Measurements from ENCODE around the gene TSPAN5. TPM values are rescaled to one million over a fixed set of nuclear protein-coding genes. Genes with fewer than 3 reads are reported as not detected.
A peak's percentile ranks its signal among the peaks of the same experiment; 100 is the strongest.

TSPAN5 gene
- total and polyA plus RNA-seq, 3 experiments from 2014 or later, result 15.9 to 29.7 (median 16.7) TPM

- Mint-ChIP-seq H3K27ac (peak overlapping the region in 1 of 8 donors; percentile 7), H3K27me3 (no peaks in the 10 kb centered on the region), H3K4me3 (no peak overlapping the region), H3K9me3 (no peaks in the 10 kb centered on the region), H3K4me1 (peaks cover 7 to 12% (median 11%) of the 10 kb centered on the region in 3 donors), H3K36me3 (peaks cover 23 to 39% (median 25%) of the 10 kb centered on the region in 3 donors)
- no peaks in the 10 kb centered on the region for H3K4me1 ChIP-seq (ENCODE audit: insufficient read depth, low read length)
- H3K36me3 ChIP-seq (ENCODE audit: insufficient read depth, low read length), result no peaks in the 10 kb centered on the region
- ChIA-PET POLR2A (no interaction called here), CTCF (no interaction called here)
- no peak overlapping the region for H3K4me3 ChIP-seq (ENCODE audit: low read length)
- DNase-seq, result no peak
- H3K27me3 ChIP-seq (ENCODE audit: insufficient read depth, low read length, poor library complexity, severe bottlenecking), result no peaks in the 10 kb centered on the region
- no peaks in the 10 kb centered on the region for H3K9me3 ChIP-seq (ENCODE audit: low read length)
- no peak overlapping the region for H3K27ac ChIP-seq (ENCODE audit: low read depth, low read length)
These were observed 157.0 kb downstream of the TSPAN5 start for GRCh38 chr4:98501383-98501782.

DNA sequence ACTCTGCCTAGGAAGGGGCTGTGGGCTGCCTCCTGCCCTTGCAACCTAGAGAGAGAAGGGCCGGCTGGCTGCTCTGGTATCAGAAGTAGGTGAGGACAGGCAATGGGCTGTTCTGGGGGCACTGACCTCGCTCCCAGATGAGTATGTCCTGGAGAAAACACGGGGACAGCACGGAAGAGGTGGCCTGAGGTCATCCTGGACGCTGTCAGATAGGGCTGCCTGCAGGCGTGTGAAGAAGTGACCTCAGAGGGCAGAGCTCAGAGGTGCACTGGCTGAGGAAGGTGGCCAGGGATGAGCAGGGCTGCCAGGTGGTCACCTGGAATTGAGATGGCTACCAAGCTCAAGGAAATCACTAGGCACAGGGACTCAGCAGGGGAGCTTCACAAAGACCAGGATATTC lies 159.6 kb downstream of the TSPAN5 start:
- H3K27ac Mint-ChIP-seq, result peak overlapping the region in 3 of 8 donors; percentile 4 to 76 (median 69)
- no peak for DNase-seq
- H3K9me3 ChIP-seq (ENCODE audit: low read length), result no peaks in the 10 kb centered on the region
- H3K4me1 ChIP-seq (ENCODE audit: insufficient read depth, low read length), result no peaks in the 10 kb centered on the region
- no peaks in the 10 kb centered on the region for H3K36me3 ChIP-seq (ENCODE audit: insufficient read depth, low read length)
- H3K27me3 Mint-ChIP-seq, result no peaks in the 10 kb centered on the region
- ChIA-PET POLR2A (no interaction called here), CTCF (no interaction called here)
- no peak overlapping the region for H3K4me3 ChIP-seq (ENCODE audit: low read length)
- H3K27ac ChIP-seq (ENCODE audit: low read depth, low read length), result no peak overlapping the region
- no peaks in the 10 kb centered on the region for H3K9me3 Mint-ChIP-seq
- H3K27me3 ChIP-seq (ENCODE audit: insufficient read depth, low read length, poor library complexity, severe bottlenecking), result no peaks in the 10 kb centered on the region
- H3K36me3 Mint-ChIP-seq, result peaks cover 14 to 27% (median 16%) of the 10 kb centered on the region in 3 donors
- H3K4me1 Mint-ChIP-seq, result peaks cover 9 to 20% (median 12%) of the 10 kb centered on the region in 3 donors
- no peak overlapping the region for H3K4me3 Mint-ChIP-seq

GRCh38 chr4:98496152-98496845 lies 162.1 kb downstream of the TSPAN5 start:
- Histone ChIP-seq H3K27me3 (ENCODE audit: insufficient read depth, low read length, poor library complexity, severe bottlenecking) (no peaks in the 10 kb centered on the region), H3K4me3 (ENCODE audit: low read length) (no peak overlapping the region), H3K4me1 (ENCODE audit: insufficient read depth, low read length) (no peaks in the 10 kb centered on the region), H3K36me3 (ENCODE audit: insufficient read depth, low read length) (no peaks in the 10 kb centered on the region), H3K27ac (ENCODE audit: low read depth, low read length) (no peak overlapping the region), H3K9me3 (ENCODE audit: low read length) (no peaks in the 10 kb centered on the region)
- H3K4me1 Mint-ChIP-seq, result peaks cover 9 to 24% (median 15%) of the 10 kb centered on the region in 3 donors
- no peak overlapping the region for H3K4me3 Mint-ChIP-seq
- CTCF ChIA-PET, result interaction anchor here (1.5 kb wide), 1 partner anchor 19 kb away, joined by 3 read pairs; no protein-coding TSS in a partner anchor
- no peaks in the 10 kb centered on the region for H3K27me3 Mint-ChIP-seq
- peak overlapping the region in 1 of 8 donors; percentile 38 for H3K27ac Mint-ChIP-seq
- POLR2A ChIA-PET, result no interaction called here
- DNase-seq, result no peak
- H3K36me3 Mint-ChIP-seq, result peaks cover 3 to 14% (median 4%) of the 10 kb centered on the region in 3 donors
- no peaks in the 10 kb centered on the region for H3K9me3 Mint-ChIP-seq

DNA sequence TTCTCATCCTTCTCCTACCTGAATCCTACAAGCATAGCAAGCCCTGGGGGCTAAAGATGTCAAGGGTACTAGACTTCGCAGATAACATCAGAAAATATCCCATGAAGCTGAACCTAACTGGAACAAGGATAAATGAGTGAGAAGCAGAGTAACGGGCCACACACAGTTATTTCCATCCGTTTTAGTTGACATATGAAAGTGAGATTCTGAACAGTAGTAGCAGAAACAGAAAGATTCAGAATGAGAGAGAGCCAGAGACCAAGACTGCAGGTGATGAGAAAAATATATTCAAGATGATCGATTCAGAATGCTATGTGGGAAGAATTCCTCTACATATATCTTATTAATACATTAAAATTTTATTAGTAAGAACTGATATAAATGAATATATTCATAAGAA lies 165.1 kb downstream of the TSPAN5 start:
- Histone ChIP-seq H3K4me1 (ENCODE audit: insufficient read depth, low read length) (no peaks in the 10 kb centered on the region), H3K9me3 (ENCODE audit: low read length) (no peaks in the 10 kb centered on the region), H3K36me3 (ENCODE audit: insufficient read depth, low read length) (no peaks in the 10 kb centered on the region), H3K4me3 (ENCODE audit: low read length) (no peak overlapping the region), H3K27me3 (ENCODE audit: insufficient read depth, low read length, poor library complexity, severe bottlenecking) (no peaks in the 10 kb centered on the region), H3K27ac (ENCODE audit: low read depth, low read length) (no peak overlapping the region)
- DNase-seq, result no peak
- Mint-ChIP-seq H3K27me3 (no peaks in the 10 kb centered on the region), H3K9me3 (no peaks in the 10 kb centered on the region), H3K36me3 (peaks cover 0 to 6% (median 3%) of the 10 kb centered on the region in 3 donors), H3K4me3 (no peak overlapping the region), H3K27ac (peak overlapping the region in 1 of 8 donors; percentile 37), H3K4me1 (peaks cover 9 to 25% (median 25%) of the 10 kb centered on the region in 3 donors)
- ChIA-PET POLR2A (no interaction called here), CTCF (interaction anchor here (1.2 kb wide), 1 partner anchor 16 kb away, joined by 3 read pairs; no protein-coding TSS in a partner anchor)

- Histone ChIP-seq H3K36me3 (ENCODE audit: insufficient read depth, low read length) (no peaks in the 10 kb centered on the region), H3K27me3 (ENCODE audit: insufficient read depth, low read length, poor library complexity, severe bottlenecking) (no peaks in the 10 kb centered on the region), H3K27ac (ENCODE audit: low read depth, low read length) (no peak overlapping the region), H3K4me1 (ENCODE audit: insufficient read depth, low read length) (no peaks in the 10 kb centered on the region), H3K4me3 (ENCODE audit: low read length) (no peak overlapping the region), H3K9me3 (ENCODE audit: low read length) (no peaks in the 10 kb centered on the region)
- DNase-seq, result no peak
- H3K27ac Mint-ChIP-seq, result peak overlapping the region in 3 of 8 donors; percentile 20 to 76 (median 54)
- H3K27me3 Mint-ChIP-seq, result no peaks in the 10 kb centered on the region
- ChIA-PET CTCF (no interaction called here), POLR2A (no interaction called here)
- no peak overlapping the region for H3K4me3 Mint-ChIP-seq
- H3K36me3 Mint-ChIP-seq, result peaks cover 0 to 1% (median 0%) of the 10 kb centered on the region in 3 donors
- peaks cover 11 to 32% (median 25%) of the 10 kb centered on the region in 3 donors for H3K4me1 Mint-ChIP-seq
- no peaks in the 10 kb centered on the region for H3K9me3 Mint-ChIP-seq
These were observed 166.4 kb downstream of the TSPAN5 start for GRCh38 chr4:98491899-98492559.

GRCh38 chr4:98490251-98490650 lies 168.2 kb downstream of the TSPAN5 start:
- no peak for DNase-seq
- H3K4me3 Mint-ChIP-seq, result no peak overlapping the region
- POLR2A ChIA-PET, result no interaction called here
- Histone ChIP-seq H3K4me3 (ENCODE audit: low read length) (no peak overlapping the region), H3K27ac (ENCODE audit: low read depth, low read length) (no peak overlapping the region), H3K9me3 (ENCODE audit: low read length) (no peaks in the 10 kb centered on the region), H3K27me3 (ENCODE audit: insufficient read depth, low read length, poor library complexity, severe bottlenecking) (no peaks in the 10 kb centered on the region), H3K36me3 (ENCODE audit: insufficient read depth, low read length) (no peaks in the 10 kb centered on the region), H3K4me1 (ENCODE audit: insufficient read depth, low read length) (no peaks in the 10 kb centered on the region)
- peaks cover 19 to 49% (median 41%) of the 10 kb centered on the region in 3 donors for H3K4me1 Mint-ChIP-seq
- peak overlapping the region in 2 of 8 donors; percentile 7 to 23 for H3K27ac Mint-ChIP-seq
- no peaks in the 10 kb centered on the region for H3K27me3 Mint-ChIP-seq
- H3K9me3 Mint-ChIP-seq, result no peaks in the 10 kb centered on the region
- CTCF ChIA-PET, result no interaction called here
- peaks cover 0 to 2% (median 0%) of the 10 kb centered on the region in 3 donors for H3K36me3 Mint-ChIP-seq

DNA sequence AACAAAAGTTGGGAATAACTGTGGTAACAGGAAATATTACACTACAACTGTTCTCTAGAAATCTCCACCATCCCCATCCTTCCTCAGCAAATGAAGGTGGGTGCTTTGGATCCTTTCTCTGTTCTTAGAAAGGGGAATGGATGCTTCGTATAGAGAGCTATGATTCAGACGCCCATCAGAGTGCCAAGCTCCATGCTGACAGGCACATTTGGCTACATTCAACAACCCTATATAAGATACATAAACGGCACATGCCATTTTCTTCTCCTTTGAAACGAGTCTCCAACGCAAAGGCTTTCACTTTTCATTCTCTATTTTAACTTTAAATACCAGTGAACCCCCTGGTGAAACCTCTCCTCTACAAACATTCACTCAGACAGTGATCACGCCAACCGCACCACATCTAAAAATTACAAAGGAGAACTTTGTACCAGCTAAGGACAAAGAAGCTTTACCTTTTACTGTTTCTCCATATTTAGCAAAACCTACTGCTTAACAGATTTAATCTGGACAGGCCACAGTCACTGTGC lies 172.5 kb downstream of the TSPAN5 start:
- Mint-ChIP-seq H3K9me3 (no peaks in the 10 kb centered on the region), H3K4me3 (peak overlapping the region in 3 of 7 donors; percentile 46 to 50 (median 48)), H3K36me3 (peaks cover 2 to 9% (median 3%) of the 10 kb centered on the region in 3 donors), H3K4me1 (peaks cover 39 to 73% (median 66%) of the 10 kb centered on the region in 3 donors), H3K27ac (peak overlapping the region in 2 of 8 donors; percentile 28 to 35), H3K27me3 (no peaks in the 10 kb centered on the region)
- ChIA-PET CTCF (interaction anchor here (0.6 kb wide), 1 partner anchor 18 kb away, joined by 3 read pairs; no protein-coding TSS in a partner anchor), POLR2A (no interaction called here)
- DNase-seq, result no peak
- H3K4me1 ChIP-seq (ENCODE audit: insufficient read depth, low read length), result no peaks in the 10 kb centered on the region
- no peak overlapping the region for H3K4me3 ChIP-seq (ENCODE audit: low read length)
- H3K9me3 ChIP-seq (ENCODE audit: low read length), result no peaks in the 10 kb centered on the region
- no peaks in the 10 kb centered on the region for H3K36me3 ChIP-seq (ENCODE audit: insufficient read depth, low read length)
- H3K27ac ChIP-seq (ENCODE audit: low read depth, low read length), result no peak overlapping the region
- H3K27me3 ChIP-seq (ENCODE audit: insufficient read depth, low read length, poor library complexity, severe bottlenecking), result no peaks in the 10 kb centered on the region

DNA sequence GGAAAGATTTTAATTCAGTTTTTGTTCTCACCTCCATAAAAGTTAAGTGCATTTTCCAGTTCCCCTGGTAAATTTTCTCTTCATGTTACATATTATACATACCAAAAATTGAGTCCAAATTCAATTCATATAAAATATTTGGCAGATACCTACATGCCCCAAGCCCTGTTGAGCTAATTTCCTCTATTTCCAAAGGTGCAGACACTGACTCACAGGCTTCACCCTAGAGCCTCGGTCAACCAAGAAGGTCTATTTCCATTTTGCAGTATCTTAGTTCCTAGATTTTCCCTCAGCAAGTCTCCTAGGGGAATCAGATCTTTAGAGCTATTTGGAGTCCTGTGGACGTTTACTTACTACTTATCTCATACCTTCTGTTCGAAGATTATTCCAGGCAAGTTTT lies 174.4 kb downstream of the TSPAN5 start:
- Histone ChIP-seq H3K4me3 (ENCODE audit: low read length) (no peak overlapping the region), H3K9me3 (ENCODE audit: low read length) (no peaks in the 10 kb centered on the region), H3K27me3 (ENCODE audit: insufficient read depth, low read length, poor library complexity, severe bottlenecking) (no peaks in the 10 kb centered on the region), H3K36me3 (ENCODE audit: insufficient read depth, low read length) (no peaks in the 10 kb centered on the region), H3K27ac (ENCODE audit: low read depth, low read length) (no peak overlapping the region), H3K4me1 (ENCODE audit: insufficient read depth, low read length) (no peaks in the 10 kb centered on the region)
- Mint-ChIP-seq H3K4me1 (peaks cover 39 to 68% (median 65%) of the 10 kb centered on the region in 3 donors), H3K4me3 (no peak overlapping the region), H3K27ac (peak overlapping the region in 4 of 8 donors; percentile 0 to 61 (median 27)), H3K36me3 (peaks cover 2 to 10% (median 3%) of the 10 kb centered on the region in 3 donors), H3K9me3 (no peaks in the 10 kb centered on the region), H3K27me3 (no peaks in the 10 kb centered on the region)
- POLR2A ChIA-PET, result no interaction called here
- no peak for DNase-seq
- CTCF ChIA-PET, result no interaction called here

Data from CD8-positive, alpha-beta memory T cell (primary cell).